Fibroblast of lung (primary cell): ENCODE measurements around the gene UBE3C. TPM values are rescaled to one million over a fixed set of nuclear protein-coding genes. Genes with fewer than 3 reads are reported as not detected.
A peak's percentile ranks its signal among the peaks of the same experiment; 100 is the strongest.

Experiments used
- DNase-seq, 2 donors: peaks; one replicate each; pipeline versions ENCODE4 v3.0.0 to v3.0.0-alpha.2; 2010; ENCODE audit warnings: low read depth in 2 of 2
- H2AFZ ChIP-seq: 2 replicates; pipeline ENCODE4 v1.5.1; 2012; ENCODE audit warnings: low read length, control low read depth, inconsistent platforms
- H3K27ac ChIP-seq: 2 replicates; pipeline ENCODE4 v1.5.1; 2011; ENCODE audit warnings: low read length, control low read depth; ENCODE audit not compliant: insufficient read depth
- H3K27me3 ChIP-seq: 2 replicates; pipeline ENCODE4 v1.5.1; 2011; ENCODE audit warnings: mild to moderate bottlenecking, low read length; ENCODE audit not compliant: control insufficient read depth, insufficient read depth
- H3K36me3 ChIP-seq: 2 replicates; pipeline ENCODE4 v1.5.1; 2011; ENCODE audit warnings: low read length; ENCODE audit not compliant: control insufficient read depth, insufficient read depth
- H3K4me1 ChIP-seq: 2 replicates; pipeline ENCODE4 v1.5.1; 2011; ENCODE audit warnings: low read length; ENCODE audit not compliant: control insufficient read depth, insufficient read depth; ENCODE audit errors: extremely low read depth
- H3K4me2 ChIP-seq: 2 replicates; pipeline ENCODE4 v1.5.1; 2011; ENCODE audit warnings: low read length, control low read depth; ENCODE audit not compliant: insufficient read depth; ENCODE audit errors: extremely low read depth
- H3K4me3 ChIP-seq, 4 experiments: fragments of 200-600 bp in 1 of 4; sonication (generic) in 1 of 4; replicated peaks in 1 of 4; 2 replicates each; pipeline ENCODE4 v1.5.1; 2011 to 2016; ENCODE audit warnings: low read length in 4 of 4, low read depth in 3 of 4, mild to moderate bottlenecking in 3 of 4, control low read depth in 2 of 4, inconsistent platforms in 1 of 4, mixed read lengths in 1 of 4; ENCODE audit not compliant: insufficient read depth in 1 of 4; ENCODE audit errors: control extremely low read depth in 1 of 4
- H3K79me2 ChIP-seq: 2 replicates; pipeline ENCODE4 v1.5.1; 2012; ENCODE audit warnings: mild to moderate bottlenecking, low read length, inconsistent platforms; ENCODE audit not compliant: control insufficient read depth, insufficient read depth
- H3K9ac ChIP-seq: 2 replicates; pipeline ENCODE4 v1.5.1; 2011; ENCODE audit warnings: mild to moderate bottlenecking, low read length, control low read depth; ENCODE audit not compliant: insufficient read depth
- H3K9me3 ChIP-seq: 2 replicates; pipeline ENCODE4 v1.5.1; 2012; ENCODE audit warnings: low read depth, low read length; ENCODE audit not compliant: control insufficient read depth, insufficient read depth
- H4K20me1 ChIP-seq: 2 replicates; pipeline ENCODE4 v1.5.1; 2011; ENCODE audit warnings: low read length; ENCODE audit not compliant: control insufficient read depth, insufficient read depth; ENCODE audit errors: extremely low read depth
- EZH2 ChIP-seq: IDR thresholded peaks from 2 replicates; pipeline ENCODE4 v1.5.1; 2012; ENCODE audit warnings: low read length, control low read depth, mild to moderate bottlenecking; ENCODE audit errors: missing control alignments
- polyA plus RNA-seq, 2 donors: library from polyadenylated mRNA; depleted of rRNA in 1 of 2; stranded (reverse) in 1 of 2; unstranded in 1 of 2; fragments of >200 nt; gene quantifications; 2 replicates each; pipeline ENCODE4 v1.2.1, GENCODE V29; 2011 to 2012; ENCODE audit warnings: missing spikeins in 1 of 2
- total RNA-seq: library from RNA; depleted of rRNA; stranded (reverse); fragments of >200 nt; gene quantifications from 2 replicates; pipeline ENCODE4 v1.2.1, GENCODE V29; 2014
- TF ChIP-seq, protein P1 (sequence below), 2 donors: IDR thresholded peaks in 1 of 2; conservative IDR thresholded peaks in 1 of 2; 1 replicate in 1 of 2; 2 replicates in 1 of 2; pipeline ENCODE4 v1.5.1; 2011 to 2012; ENCODE audit warnings: low read length in 2 of 2, control low read depth in 1 of 2, inconsistent platforms in 1 of 2, low read depth in 1 of 2, mild to moderate bottlenecking in 1 of 2

The UBE3C gene
- total and polyA plus RNA-seq, 2 donors (not counting 1 experiment from before 2014, with no cell fraction given), result 76.2 to 91.0 TPM

DNA sequence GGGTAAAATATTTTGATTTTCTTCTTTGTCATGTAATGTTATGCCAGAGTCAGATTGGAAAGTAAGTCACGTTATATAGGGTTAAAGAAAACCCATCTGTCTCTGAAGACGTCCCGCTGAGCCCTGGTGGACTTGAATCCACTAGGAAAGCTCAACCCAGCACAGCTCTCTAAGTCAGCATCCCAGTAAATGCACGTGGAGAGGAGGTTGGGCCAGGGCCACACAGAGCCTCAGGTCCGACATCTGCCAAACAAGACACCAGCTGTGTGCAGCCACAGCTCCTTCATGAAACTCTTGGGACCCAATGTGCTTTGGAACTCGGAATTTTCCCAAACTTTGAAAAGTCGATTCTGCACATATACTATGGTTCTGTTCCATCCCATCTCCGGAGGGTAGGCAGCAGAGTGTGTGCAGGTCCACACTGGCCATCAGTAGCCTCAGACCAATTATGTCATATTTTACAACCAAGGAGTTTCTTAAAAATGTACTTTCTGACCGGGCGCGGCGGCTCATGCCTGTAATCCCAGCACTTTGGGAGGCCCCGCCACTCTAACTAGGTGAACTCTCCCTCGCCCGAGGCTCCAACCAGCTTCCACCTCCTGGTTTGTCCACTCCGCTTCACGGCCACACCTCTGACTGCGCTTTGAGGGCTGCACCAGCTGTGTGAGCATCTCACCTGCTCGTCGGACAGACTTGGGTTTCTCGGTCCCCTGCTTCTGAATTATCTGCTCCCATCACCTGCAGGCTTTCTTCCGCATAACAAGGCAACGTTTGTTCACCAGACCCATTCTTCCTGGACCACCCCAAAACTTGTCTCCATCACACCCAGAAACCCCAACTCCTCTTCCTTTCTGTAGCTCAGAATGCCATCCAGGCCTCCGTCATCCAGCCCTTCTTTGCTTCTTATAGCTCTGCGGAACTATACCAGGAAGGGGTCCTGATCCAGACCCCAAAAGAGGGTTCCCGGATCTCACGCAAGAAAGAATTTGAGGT is 168.4 kb downstream of the UBE3C start:
- Histone ChIP-seq H3K9ac (no peak overlapping the region), H4K20me1 (no peaks in the 10 kb centered on the region), H3K79me2 (no peaks in the 10 kb centered on the region), H3K9me3 (no peaks in the 10 kb centered on the region), H3K4me3 (no peak overlapping the region), H3K27ac (no peak overlapping the region), H3K4me1 (peaks cover 18% of the 10 kb centered on the region), H2AFZ (no peak overlapping the region), H3K27me3 (no peaks in the 10 kb centered on the region), H3K36me3 (no peaks in the 10 kb centered on the region), H3K4me2 (no peak overlapping the region)
- no peak for DNase-seq
- no peak for TF ChIP-seq EZH2
- TF ChIP-seq, protein P1, sequence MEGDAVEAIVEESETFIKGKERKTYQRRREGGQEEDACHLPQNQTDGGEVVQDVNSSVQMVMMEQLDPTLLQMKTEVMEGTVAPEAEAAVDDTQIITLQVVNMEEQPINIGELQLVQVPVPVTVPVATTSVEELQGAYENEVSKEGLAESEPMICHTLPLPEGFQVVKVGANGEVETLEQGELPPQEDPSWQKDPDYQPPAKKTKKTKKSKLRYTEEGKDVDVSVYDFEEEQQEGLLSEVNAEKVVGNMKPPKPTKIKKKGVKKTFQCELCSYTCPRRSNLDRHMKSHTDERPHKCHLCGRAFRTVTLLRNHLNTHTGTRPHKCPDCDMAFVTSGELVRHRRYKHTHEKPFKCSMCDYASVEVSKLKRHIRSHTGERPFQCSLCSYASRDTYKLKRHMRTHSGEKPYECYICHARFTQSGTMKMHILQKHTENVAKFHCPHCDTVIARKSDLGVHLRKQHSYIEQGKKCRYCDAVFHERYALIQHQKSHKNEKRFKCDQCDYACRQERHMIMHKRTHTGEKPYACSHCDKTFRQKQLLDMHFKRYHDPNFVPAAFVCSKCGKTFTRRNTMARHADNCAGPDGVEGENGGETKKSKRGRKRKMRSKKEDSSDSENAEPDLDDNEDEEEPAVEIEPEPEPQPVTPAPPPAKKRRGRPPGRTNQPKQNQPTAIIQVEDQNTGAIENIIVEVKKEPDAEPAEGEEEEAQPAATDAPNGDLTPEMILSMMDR (conservative IDR thresholded peaks at IDR 0.05 in 1 of 2, IDR thresholded peaks at IDR 0.05 in 1 of 2; ENCODE audit: low read depth in 1 of 2, low read length in 2 of 2), result no peak

DNA sequence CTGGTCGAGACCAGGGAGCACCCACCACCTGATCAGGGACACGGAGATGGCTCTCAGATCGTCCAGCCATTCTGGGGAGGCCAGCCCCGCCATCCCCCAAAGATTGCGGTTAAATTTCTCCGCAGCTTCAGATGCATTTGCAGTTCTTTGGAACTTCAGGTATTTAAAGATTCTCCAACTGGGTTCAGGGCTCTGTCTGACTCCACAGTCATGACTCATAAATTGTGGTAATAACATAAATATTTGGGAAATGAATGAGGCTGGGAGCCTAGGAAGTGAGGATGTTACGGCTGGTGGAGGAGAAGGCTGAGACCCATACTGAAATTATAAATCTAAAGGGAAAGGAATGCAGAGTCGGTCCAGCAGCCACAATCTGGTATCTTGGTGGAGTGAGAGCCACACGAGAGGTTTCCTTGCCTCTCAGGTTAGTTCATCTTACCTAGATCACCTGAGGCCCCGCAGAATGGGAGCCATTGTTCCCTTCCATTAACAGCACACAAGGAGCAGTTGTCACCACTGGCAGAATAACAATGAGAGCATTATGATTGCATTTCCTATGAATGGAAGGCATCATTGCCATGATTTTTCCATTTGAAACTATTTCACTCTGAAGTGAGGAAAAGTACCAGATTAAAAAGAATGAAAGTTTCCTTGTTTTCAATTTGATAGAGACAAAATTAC is 171.4 kb downstream of the UBE3C start:
- H3K36me3 ChIP-seq, result no peaks in the 10 kb centered on the region
- peak overlapping the region; percentile 46 for H3K4me2 ChIP-seq
- H3K27me3 ChIP-seq, result no peaks in the 10 kb centered on the region
- H3K4me1 ChIP-seq, result peaks cover 18% of the 10 kb centered on the region
- H3K27ac ChIP-seq, result peak overlapping the region; percentile 84
- H3K79me2 ChIP-seq, result no peaks in the 10 kb centered on the region
- H3K4me3 ChIP-seq, result no peak overlapping the region
- no peak for TF ChIP-seq EZH2
- TF ChIP-seq, protein P1 (conservative IDR thresholded peaks at IDR 0.05 in 1 of 2, IDR thresholded peaks at IDR 0.05 in 1 of 2; ENCODE audit: low read depth in 1 of 2, low read length in 2 of 2), result no peak
- H3K9ac ChIP-seq, result no peak overlapping the region
- no peaks in the 10 kb centered on the region for H3K9me3 ChIP-seq
- no peaks in the 10 kb centered on the region for H4K20me1 ChIP-seq
- peak; percentile 85 to 98 for DNase-seq
- no peak overlapping the region for H2AFZ ChIP-seq

DNA sequence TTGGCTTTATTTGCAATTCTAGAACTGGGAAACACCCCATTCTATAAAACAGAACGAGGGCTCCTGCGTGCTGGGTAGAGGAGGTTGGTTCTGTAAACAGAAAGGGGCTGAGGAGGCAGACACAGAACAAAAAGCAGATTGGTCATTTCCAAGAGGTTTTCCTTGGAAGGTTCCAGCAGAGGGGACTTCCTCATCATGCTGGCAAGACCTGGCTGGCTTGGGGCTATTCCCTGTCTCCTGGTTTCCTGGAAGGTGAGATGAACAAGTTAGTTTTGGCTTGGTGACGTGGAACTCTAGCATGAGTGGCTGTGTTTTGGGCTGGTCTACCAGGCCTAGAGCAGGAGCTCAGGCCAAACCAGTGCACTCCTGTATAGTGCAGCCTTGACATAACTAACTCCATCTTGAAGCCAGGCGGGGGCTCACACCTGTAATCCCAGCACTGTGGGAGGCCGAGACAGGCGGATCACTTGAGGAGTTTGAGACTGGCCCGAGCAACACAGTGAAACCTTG is 172.0 kb downstream of the UBE3C start:
- peak in 1 of 2 donors; percentile 50 for DNase-seq

More for the DNA sequence above, 172.0 kb downstream of the UBE3C start:
- no peaks in the 10 kb centered on the region for H3K27me3 ChIP-seq
- H3K27ac ChIP-seq, result peak overlapping the region; percentile 71
- H4K20me1 ChIP-seq, result no peaks in the 10 kb centered on the region
- no peak overlapping the region for H3K4me3 ChIP-seq
- H3K9me3 ChIP-seq, result no peaks in the 10 kb centered on the region
- peak overlapping the region; percentile 11 for H3K4me2 ChIP-seq
- no peak overlapping the region for H2AFZ ChIP-seq
- H3K4me1 ChIP-seq, result peaks cover 18% of the 10 kb centered on the region
- H3K79me2 ChIP-seq, result no peaks in the 10 kb centered on the region
- no peak overlapping the region for H3K9ac ChIP-seq
- TF ChIP-seq, protein P1 (conservative IDR thresholded peaks at IDR 0.05 in 1 of 2, IDR thresholded peaks at IDR 0.05 in 1 of 2; ENCODE audit: low read depth in 1 of 2, low read length in 2 of 2), result no peak
- TF ChIP-seq EZH2, result no peak
- no peaks in the 10 kb centered on the region for H3K36me3 ChIP-seq
